GM18870 (cell line): ENCODE data around the gene B4GALNT2.

Experiments used
- ATAC-seq: cut with Tn5 transposase; IDR thresholded peaks from one replicate; pipeline ENCODE4 v1.9.1; 2021; ENCODE audit warnings: moderate library complexity; ENCODE audit not compliant: unreplicated experiment

B4GALNT2 gene

DNA sequence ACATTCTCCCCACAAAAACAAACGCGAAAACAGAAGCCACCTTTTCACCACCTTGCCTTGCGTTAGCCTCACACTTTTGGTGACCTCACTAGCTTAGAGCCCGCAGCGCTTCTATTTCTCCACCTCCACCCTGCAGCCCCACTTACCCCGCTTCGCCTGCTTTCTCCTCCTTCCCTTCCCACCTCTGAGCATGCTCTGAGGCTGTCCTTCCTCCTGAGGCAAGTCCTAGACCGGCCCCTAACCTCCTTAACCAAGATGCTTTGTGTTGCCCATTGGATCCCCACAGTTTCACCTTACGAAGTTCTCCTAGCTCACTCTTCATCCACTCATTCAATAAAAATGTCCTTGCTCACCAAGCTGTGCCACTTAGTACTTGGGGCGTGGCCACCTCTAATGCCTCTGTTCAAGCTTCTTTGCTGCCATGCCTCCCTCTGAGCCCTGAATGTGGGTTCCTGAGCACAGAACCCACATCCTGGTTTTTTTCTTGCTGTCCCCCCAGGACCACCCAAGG lies 76.5 kb downstream of the B4GALNT2 start:
- ATAC-seq = no peak

DNA sequence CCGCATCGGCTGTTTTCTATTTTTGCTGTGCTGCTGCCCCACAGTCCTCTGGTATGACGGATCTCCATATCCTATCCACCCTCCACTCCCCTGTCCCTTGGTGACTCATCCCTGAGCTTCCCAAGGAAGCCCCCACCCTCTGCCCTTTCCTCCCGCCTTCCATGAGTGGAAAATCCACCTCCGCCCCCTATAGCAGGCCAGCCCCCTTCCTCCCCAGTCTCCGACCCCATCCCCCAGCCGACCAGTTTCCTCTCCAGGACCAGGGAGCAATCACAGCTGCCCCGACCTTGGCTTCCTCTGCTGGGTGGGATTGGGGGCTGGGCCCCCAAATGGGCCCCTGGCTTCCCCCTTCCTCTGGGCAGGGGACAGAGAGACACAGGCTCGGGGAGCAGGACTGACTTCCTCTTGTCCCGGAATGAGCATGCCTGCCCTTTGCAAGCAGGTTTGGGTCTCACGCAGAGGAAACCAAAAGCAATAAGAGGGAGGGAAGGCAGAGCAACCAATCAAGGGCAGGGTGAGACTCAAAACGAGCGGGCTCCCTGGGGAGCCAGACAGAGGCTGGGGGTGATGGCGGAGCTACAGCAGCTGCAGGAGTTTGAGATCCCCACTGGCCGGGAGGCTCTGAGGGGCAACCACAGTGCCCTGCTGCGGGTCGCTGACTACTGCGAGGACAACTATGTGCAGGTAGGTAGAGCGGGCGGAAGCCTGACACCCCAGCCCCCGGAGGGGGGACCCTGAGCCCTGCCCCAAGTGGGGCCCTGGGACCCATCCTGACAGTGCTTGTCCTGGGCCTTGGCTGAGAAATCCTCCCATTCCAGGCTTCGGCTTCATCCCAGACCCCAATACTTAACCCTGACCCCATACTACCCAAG lies 77.8 kb downstream of the B4GALNT2 start, which contains the start of the genes ABI3 and GNGT2:
TSS of gene ABI3 (plus strand) at position 550 of the 872 bp plus-strand sequence. CDS start at position 568, 18 bp downstream.
TSS of gene GNGT2 (minus strand) at position 417 of the 872 bp plus-strand sequence. CDS start 3,152 bp downstream, outside the sequence.
- ATAC-seq = no peak

DNA sequence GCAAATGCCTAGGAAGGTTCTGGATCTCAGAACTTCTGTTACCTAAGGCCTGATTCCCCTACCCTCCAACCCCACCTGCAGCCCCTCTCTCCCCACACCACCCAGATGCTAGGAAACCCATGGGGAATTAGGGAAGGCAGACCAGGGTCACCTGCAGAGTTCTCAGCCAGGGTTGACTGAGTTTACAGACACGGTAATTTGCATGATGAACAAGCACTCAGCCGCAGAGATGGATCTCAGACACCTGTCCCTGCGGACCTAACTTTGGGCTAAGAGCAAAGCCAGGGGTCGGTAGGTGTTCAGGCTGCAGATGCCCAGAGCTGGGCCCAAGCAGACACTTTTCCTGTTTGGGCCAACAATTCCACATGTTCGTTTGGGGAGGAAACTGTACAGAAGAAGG lies 80.8 kb downstream of the B4GALNT2 start:
- no peak for ATAC-seq

DNA sequence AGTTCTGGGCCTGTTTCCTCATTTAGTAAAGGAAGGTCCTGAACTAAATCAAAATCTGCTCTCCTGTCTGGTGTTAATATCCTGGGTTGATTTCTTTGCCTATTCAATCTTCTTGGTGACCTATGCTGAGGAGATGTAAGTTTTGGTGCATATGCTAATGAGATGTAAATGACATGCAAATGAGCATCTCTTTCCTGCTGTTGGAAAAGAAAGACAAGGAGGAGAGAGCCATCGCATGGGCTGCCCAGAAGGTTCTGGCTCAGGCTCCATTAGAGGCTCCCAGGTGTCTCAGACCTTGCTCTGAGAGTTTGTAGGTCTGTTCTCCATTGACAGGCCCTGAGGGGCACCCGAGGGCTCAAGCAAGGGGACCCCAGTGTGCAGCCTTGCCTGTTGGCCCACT lies 81.3 kb downstream of the B4GALNT2 start:
- ATAC-seq = no peak

DNA sequence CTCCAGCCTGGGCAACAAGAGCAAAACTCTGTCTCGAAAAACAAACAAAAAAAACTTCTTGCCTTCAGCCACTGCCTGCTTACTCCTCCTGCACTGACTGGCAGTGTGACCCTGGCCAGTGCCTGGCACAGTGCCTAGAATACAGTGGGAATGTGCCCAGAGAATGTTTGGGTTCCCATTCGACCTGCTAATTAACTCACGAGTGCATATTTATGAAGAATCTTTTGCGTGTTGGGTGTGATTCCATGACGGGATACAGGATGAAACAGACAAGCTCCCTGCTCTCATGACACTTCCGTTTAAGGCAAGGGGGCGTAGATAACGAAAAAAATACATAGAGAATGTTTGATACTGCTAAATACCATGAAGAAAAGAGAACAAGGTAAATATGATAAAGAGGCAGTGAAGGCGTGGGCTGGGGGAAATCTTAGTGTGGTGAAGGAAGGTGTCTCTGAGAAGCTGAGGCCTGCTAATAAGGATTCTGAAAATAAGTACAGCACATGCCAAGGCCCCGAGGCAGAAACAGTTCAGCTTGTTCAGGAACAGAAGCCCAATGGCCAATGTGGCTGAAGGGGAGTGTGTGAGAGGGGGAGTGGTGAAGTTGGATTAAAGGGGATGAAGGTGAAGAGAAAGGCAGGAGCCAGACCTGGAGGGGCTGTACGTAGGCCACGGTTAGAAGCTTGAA lies 82.2 kb downstream of the B4GALNT2 start:
- ATAC-seq = no peak

DNA sequence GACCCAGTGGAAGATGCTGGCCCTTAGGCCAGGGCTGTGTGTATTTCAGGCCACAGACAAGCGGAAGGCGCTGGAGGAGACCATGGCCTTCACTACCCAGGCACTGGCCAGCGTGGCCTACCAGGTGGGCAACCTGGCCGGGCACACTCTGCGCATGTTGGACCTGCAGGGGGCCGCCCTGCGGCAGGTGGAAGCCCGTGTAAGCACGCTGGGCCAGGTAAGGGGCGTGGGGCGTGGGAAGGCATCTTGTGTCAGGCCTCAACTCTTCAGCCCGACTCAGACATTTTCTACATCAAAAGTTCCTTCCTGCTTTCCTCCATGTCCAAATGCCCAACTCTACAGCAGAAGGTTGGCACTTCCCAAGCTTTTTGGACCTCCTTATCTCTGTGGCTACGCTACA lies 83.9 kb downstream of the B4GALNT2 start:
- ATAC-seq = no peak

DNA sequence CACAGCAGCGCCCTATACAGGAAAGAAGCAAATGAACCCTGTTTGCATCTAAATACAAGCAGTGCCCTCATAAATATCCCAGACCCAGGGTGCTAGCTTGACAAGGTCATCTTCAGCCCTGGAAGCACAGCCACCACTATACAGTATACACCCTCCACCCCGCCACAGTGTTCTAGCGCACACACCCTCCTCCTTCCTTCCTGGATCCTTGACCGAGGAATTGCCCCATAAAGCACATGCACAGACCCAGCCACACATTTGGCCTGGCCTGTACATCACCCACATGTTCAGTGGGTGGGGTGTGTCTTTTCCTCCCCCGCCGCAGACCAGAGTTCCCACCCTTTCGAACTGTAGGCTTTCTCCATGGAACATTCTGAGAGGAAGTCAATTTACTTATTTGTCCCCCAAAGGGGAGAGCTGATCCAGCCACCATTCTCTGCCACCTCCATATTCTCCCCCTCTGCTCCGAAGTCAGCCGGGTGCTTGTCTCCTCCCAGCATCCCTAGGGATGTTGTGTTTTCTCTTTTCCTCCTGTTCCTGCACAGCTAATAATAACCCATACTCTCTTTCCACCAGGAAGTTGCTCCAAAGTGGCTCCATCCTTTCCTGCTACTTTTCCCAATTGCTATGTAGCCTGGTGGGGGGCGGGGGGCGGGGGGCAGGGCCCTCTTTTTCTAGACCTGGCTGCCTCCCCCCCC lies 84.5 kb downstream of the B4GALNT2 start:
- ATAC-seq = no peak

DNA sequence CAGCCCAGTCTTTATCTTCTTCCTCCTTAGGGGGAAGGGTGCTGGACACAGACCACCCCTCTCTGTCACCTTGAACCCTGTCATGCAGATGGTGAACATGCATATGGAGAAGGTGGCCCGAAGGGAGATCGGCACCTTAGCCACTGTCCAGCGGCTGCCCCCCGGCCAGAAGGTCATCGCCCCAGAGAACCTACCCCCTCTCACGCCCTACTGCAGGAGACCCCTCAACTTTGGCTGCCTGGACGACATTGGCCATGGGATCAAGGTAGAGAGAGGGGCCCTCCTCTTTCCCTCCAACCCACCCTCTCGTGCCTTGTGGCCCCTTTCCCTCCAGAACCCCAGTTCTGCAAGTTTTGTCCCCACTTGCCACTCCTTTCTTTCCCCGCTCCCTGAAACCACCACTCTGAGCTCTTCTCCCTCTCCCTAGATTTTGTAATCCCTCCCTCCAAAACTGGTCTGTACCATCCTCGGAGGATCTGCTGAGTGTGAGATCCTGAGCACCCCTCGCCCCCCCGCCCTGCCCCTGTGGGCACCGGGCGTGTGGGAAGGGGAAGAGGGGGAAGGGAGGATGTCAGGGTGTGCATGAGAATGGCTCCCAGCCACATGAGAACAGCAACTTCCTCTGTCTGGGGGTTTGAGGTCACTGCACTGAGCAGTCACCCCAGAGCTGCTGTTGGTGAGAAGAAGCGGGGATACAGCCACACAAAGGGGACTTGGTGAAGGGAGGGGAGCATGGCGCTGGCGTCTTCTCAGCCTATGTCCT lies 85.3 kb downstream of the B4GALNT2 start:
- ATAC-seq = no peak

DNA sequence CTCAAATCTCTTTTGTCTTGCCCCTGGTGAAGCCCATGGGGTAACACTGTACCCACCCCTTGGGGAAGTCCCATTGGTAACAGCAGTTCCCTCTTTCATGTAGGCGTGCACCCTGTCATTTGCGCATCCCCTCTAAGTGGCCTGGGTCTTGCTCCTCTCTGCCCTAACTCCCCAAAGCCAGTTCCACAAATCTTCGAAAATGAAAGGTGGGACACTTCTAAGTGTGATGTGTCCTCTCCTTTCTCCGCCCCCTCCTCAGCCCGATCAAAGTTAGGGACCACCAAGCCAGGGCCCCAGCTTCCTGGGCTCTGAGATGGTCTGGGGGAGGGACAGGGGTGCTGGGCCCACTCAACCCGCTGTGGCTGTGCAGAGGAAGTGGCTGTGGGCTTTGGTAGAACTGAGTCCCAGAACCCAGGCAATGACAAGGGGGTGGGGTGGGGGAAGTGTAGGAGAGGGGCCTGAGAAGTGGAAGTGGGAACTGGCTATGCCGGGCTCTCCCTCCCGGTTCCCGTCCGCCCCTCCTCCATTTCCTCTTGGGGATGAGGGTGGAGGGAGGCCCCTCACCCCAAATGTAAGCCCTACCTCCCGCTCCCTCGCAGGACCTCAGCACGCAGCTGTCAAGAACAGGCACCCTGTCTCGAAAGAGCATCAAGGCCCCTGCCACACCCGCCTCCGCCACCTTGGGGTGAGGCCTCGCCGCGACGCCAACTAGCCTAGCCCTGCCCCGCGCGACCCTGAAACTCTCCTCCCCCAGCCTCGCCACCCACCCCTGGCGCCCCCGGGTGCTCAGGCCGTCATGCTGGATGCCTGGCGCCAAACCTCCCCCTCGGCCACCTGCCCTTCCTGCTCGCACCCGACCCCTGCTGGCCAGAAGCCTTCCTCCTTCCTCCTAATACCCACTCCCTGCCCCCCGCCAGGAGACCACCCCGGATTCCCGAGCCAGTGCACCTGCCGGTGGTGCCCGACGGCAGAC lies 86.7 kb downstream of the B4GALNT2 start:
- no peak for ATAC-seq

DNA sequence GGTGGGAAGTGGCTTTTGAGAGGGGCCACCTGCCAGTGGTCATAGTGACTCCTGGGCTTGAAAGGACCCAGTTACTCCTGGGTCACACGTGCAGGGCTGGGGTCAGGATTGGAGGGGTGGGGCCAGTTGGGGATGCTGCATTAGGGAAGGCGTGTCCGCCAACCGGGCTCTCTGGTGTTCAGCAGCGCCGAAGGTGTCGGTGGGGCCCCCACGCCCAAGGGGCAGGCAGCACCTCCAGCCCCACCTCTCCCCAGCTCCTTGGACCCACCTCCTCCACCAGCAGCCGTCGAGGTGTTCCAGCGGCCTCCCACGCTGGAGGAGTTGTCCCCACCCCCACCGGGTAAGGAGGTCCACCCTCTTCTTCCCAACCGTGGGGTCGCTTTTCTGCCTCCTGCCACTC lies 87.4 kb downstream of the B4GALNT2 start:
- no peak for ATAC-seq

DNA sequence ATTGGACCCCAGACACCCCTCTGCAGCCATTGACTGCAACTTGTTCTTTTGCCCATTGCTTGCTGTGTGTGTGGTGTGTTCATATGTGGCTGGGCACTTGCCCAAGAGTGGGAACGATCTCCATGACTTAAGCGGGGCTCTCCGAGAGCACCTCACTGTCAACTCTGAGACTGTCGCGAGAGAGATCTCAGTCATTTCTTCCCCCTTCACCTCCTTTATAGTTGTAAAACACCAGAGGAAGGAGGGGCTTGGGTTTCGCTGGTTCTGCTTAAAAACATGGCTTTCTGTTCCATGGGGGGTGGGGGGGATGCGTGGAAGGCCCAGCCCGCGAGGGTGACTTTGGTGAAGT lies 90.6 kb downstream of the B4GALNT2 start:
- ATAC-seq = no peak

DNA sequence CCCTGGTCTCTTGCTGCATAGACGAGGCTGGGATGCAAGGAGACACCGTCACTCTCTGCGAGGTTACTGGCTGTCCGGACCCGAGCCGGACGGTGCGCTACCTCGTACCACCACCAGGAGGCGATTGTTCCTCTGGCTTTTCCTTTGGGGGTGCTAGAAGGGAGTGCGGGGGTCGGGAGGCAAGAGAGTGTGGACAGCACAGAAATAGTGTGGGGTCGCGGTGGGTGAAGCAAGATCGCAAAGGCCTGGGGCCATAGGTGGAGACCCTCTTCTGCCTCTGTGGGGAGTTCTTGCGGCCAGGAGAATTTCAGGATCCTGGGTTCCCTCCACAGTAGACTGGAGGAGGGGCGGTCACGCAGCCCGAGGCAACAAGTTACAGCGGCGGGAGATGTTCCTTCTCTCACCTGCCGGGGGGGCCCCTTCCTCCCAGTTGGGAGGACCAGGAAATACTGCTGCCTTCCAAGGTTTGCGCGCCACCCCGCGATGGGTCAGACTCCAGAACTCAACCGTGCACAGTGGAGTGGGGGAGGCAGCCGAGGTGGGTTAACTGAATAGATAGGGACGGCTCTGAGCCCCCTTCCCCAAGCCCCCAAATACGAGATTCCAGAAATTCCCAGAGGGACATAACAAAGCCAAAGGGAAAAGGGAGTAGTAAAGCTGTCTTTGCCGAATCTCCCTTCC lies 91.1 kb downstream of the B4GALNT2 start:
- no peak for ATAC-seq

DNA sequence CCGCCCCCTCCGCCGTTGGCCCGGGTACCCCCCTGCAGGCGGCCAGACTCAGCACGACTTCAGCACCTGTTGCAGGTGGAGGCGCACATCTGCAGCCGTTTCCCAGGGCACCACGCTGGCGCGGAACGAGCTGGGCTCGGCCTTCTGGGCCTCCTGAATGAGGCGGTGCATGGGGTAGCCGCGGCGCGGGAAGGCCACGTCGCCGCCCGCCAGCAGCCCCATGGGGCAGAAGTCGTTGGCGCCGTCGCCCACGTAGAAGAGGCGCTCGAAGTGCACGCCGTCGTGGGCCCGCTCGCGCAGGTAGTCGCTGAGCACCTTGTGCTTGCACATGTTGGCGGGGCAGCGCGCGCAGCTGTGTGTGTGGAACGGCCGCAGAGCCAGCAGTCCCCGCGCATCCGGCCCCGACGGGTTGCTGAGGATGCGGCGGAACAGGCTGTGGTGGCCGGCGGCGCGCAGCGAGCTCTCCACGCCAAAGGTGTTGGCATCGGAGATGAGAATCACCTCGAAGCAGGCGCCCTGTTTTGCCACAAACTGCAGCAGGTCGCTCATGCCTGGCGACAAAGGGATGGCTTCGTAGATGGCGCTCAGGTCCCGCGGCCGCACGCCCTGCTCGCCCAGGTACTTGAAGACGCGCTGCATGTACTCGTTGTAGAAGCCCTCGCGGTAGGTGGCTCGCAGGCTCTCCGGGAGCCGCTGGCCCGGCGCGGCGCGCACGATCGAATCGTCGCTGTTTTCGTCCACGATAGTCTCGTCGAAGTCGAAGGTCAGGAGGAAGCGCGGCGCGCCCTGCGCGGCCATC lies 91.8 kb downstream of the B4GALNT2 start:
- no peak for ATAC-seq

DNA sequence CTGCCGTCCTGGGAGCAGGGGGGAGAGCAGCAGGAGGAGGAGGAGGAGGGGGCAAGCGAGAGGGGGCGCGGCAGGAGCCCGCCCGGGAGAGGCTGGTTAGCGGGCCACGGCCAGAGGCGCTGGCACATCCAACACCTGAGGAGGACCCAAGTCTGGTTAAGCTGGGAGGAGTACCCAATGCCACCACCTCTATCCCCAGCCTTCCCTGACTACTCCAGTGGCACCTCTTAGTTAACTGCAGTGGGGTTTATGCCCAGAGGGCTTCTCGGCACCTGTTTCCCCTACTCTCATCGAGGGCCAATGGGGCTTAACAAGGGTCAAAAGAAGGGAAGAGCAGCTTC lies 92.4 kb downstream of the B4GALNT2 start:
- ATAC-seq = no peak

DNA sequence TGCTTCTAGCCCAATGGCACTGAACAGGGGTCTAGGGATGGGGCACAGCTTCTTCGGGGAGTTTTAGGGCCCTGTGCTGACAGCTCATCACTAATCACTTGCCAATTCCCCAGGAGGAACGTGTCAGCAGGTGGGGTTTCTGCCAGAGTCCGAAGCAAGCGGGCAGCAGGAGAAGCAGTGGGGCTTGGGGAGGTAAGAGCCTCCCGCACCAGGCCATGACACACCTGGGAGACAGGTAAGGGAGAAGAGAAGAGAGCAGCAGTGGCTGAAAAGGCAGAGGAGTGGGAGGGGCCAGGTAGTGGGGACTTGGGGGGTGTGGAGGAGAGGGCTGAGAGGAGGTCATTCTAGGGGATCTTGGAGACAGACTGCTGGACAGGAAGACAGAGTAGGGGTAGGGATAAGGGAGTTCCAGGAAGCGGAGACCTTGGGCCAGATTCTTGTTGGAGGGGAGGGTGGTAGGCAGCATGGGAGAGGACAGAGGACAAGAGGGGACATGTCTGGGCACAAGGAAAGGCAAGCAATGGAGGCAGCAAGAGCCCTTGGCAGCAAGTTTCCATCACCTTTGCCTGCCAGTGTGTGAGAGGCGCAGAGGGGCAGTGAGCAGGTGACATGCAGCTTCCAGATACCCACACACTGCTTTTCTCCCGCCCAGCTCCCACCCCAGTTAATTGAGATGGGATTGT lies 93.1 kb downstream of the B4GALNT2 start:
- no peak for ATAC-seq
